ENCODE results near the gene MUC5AC. TPM values are rescaled to one million over a fixed set of nuclear protein-coding genes. Genes with fewer than 3 reads are reported as not detected.

Gene MUC5AC
- total RNA-seq, 4 donors from 2014 or later = under 0.01 TPM; not detected in 1

GRCh38 chr11:1198561-1199240 lies 40.9 kb downstream of the MUC5AC start:
- Histone ChIP-seq H3K27ac (replicated peaks in 1 of 4) (no peak overlapping the region), H3K9me3 (no peaks in the 10 kb centered on the region), H3K4me1 (peaks cover 3 to 13% (median 9%) of the 10 kb centered on the region in 4 donors), H3K36me3 (no peaks in the 10 kb centered on the region), H3K4me3 (no peak overlapping the region), H3K27me3 (peaks cover 0 to 90% (median 29%) of the 10 kb centered on the region in 4 donors)
- TF ChIP-seq EP300 (IDR thresholded peaks at IDR 0.05) = no peak
- TF ChIP-seq CTCF (IDR thresholded peaks at IDR 0.05) = no peak
- no peak for TF ChIP-seq POLR2A (IDR thresholded peaks at IDR 0.05; ENCODE audit: low read depth)
- 79% methylated on average over 22 of the region's 26 CpGs for WGBS
- DNase-seq (ENCODE audit: extremely low spot score) = no peak
- intact Hi-C loops (cut with DNase I) = no loop called here

- Histone ChIP-seq H3K9me3 (no peaks in the 10 kb centered on the region), H3K4me1 (peaks cover 3 to 13% (median 9%) of the 10 kb centered on the region in 4 donors), H3K27ac (replicated peaks in 1 of 4) (no peak overlapping the region), H3K36me3 (no peaks in the 10 kb centered on the region), H3K4me3 (no peak overlapping the region), H3K27me3 (peaks cover 0 to 90% (median 31%) of the 10 kb centered on the region in 4 donors)
- no peak for TF ChIP-seq EP300 (IDR thresholded peaks at IDR 0.05)
- no peak for TF ChIP-seq POLR2A (IDR thresholded peaks at IDR 0.05; ENCODE audit: low read depth)
- no peak for TF ChIP-seq POLR2AphosphoS5 (IDR thresholded peaks at IDR 0.05)
- TF ChIP-seq CTCF (IDR thresholded peaks at IDR 0.05) = no peak
- WGBS = 68% methylated on average over 15 of the region's 27 CpGs
- DNase-seq (ENCODE audit: extremely low spot score) = no peak
- intact Hi-C loops (cut with DNase I) = no loop called here
These were observed 41.5 kb downstream of the MUC5AC start for GRCh38 chr11:1199241-1199750.

GRCh38 chr11:1199751-1200610 lies 42.2 kb downstream of the MUC5AC start:
- no peak for TF ChIP-seq CTCF (IDR thresholded peaks at IDR 0.05)
- no peak for TF ChIP-seq POLR2A (IDR thresholded peaks at IDR 0.05; ENCODE audit: low read depth)
- no peak for TF ChIP-seq POLR2AphosphoS5 (IDR thresholded peaks at IDR 0.05)
- TF ChIP-seq EP300 (IDR thresholded peaks at IDR 0.05) = no peak
- H3K27me3 ChIP-seq = peaks cover 0 to 89% (median 31%) of the 10 kb centered on the region in 4 donors
- H3K4me1 ChIP-seq = peaks cover 3 to 13% (median 9%) of the 10 kb centered on the region in 4 donors
- no peak overlapping the region for H3K4me3 ChIP-seq
- no peak overlapping the region for H3K27ac ChIP-seq (replicated peaks in 1 of 4)
- 54% methylated on average over 14 of the region's 47 CpGs for WGBS
- intact Hi-C loops (cut with DNase I) = no loop called here
- H3K36me3 ChIP-seq = no peaks in the 10 kb centered on the region
- DNase-seq (ENCODE audit: extremely low spot score) = no peak
- no peaks in the 10 kb centered on the region for H3K9me3 ChIP-seq

- 82% methylated on average over 10 of the region's 16 CpGs for WGBS
- no peaks in the 10 kb centered on the region for H3K9me3 ChIP-seq
- H3K36me3 ChIP-seq = no peaks in the 10 kb centered on the region
- H3K4me1 ChIP-seq = peaks cover 3 to 13% (median 9%) of the 10 kb centered on the region in 4 donors
- DNase-seq (ENCODE audit: extremely low spot score) = no peak
- H3K27ac ChIP-seq (replicated peaks in 1 of 4) = no peak overlapping the region
- peaks cover 0 to 82% (median 31%) of the 10 kb centered on the region in 4 donors for H3K27me3 ChIP-seq
- no peak overlapping the region for H3K4me3 ChIP-seq
- intact Hi-C loops (cut with DNase I) = no loop called here
- TF ChIP-seq CTCF (IDR thresholded peaks at IDR 0.05) (no peak), POLR2AphosphoS5 (IDR thresholded peaks at IDR 0.05) (no peak), EP300 (IDR thresholded peaks at IDR 0.05) (no peak), POLR2A (IDR thresholded peaks at IDR 0.05; ENCODE audit: low read depth) (no peak)
These were observed 42.9 kb downstream of the MUC5AC start for GRCh38 chr11:1200611-1201191.
